ENCODE results near the gene JARID2. TPM values are rescaled to one million over a fixed set of nuclear protein-coding genes. Genes with fewer than 3 reads are reported as not detected.

JARID2 gene
- total and polyA plus RNA-seq, 4 donors: 3.8 to 14.8 (median 12.0) TPM

DNA sequence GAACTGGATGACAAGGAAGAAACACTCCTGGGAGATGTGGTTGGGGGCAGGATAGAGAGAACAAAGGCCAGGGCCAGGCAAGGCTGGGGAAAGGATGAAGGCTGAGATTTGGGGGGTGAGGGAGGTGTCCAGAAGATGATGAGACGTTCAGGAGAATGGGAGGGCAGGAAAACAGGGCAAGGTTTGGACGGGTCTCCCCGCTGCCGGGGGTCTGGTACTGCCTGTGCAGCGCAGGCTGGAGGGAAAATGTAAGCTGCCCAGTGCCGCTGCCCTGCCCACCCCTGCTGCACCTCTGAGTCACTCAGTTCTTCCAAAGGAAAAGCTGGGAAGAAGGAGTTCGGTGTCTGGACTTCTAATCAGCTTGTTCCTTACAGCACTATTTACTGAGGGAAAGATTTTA is 286.1 kb downstream of the JARID2 start:
- H3K9ac ChIP-seq (ENCODE audit: insufficient read depth in 1 of 2, low read length in 2 of 2): no peak overlapping the region
- 95 to 97% methylated on average over 7 of the region's 7 CpGs for WGBS, 2 donors
- H3K27me3 ChIP-seq (ENCODE audit: control insufficient read depth in 3 of 3, insufficient read depth in 3 of 3, low read length in 2 of 3): no peaks in the 10 kb centered on the region

DNA sequence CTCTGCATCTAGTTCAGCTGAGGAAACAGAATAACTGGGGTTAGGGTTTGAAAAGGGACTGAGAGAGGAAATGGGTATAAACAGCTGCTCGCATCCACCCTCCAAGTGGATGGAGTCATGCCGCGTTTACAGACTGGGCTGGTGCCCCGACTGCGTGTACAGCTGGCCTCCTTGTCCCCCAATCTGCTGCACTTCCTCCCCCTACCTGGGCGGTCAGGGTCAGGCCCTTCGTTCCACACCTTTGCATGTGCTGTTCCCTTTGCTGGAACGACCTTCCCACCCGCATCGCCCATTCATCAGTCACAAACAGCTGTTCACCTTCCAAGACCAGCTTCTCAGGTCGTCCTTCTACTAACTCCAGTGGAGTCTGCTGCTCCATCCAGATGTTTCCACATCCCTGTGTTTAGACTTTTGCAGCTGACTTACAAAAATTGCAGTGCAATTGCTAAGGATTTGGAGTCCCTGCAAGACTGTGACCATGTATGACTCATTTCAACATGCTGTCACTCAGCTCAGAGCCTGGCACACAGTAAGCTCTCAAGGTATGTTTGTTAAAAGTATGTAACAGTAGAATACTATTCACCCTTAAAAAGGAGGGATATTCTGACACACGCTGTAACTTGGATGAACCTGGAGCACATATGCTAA is 287.6 kb downstream of the JARID2 start:
- Histone ChIP-seq H3K9ac (ENCODE audit: insufficient read depth in 1 of 2, low read length in 2 of 2) (no peak overlapping the region), H3K27ac (ENCODE audit: low read depth in 1 of 2, low read length in 1 of 2) (no peak overlapping the region), H3K4me1 (ENCODE audit: control insufficient read depth in 5 of 5, insufficient read depth in 5 of 5, low read length in 5 of 5) (peaks cover 0 to 6% (median 0%) of the 10 kb centered on the region in 5 donors), H3K36me3 (ENCODE audit: control insufficient read depth in 4 of 4, insufficient read depth in 4 of 4, low read length in 4 of 4) (peaks cover 0 to 10% (median 1%) of the 10 kb centered on the region in 4 donors), H3K9me3 (ENCODE audit: control insufficient read depth in 4 of 4, insufficient read depth in 3 of 4, low read length in 3 of 4) (no peaks in the 10 kb centered on the region), H3K27me3 (ENCODE audit: control insufficient read depth in 3 of 3, insufficient read depth in 3 of 3, low read length in 2 of 3) (no peaks in the 10 kb centered on the region), H3K4me3 (no peak overlapping the region)
- TF ChIP-seq, protein P1, sequence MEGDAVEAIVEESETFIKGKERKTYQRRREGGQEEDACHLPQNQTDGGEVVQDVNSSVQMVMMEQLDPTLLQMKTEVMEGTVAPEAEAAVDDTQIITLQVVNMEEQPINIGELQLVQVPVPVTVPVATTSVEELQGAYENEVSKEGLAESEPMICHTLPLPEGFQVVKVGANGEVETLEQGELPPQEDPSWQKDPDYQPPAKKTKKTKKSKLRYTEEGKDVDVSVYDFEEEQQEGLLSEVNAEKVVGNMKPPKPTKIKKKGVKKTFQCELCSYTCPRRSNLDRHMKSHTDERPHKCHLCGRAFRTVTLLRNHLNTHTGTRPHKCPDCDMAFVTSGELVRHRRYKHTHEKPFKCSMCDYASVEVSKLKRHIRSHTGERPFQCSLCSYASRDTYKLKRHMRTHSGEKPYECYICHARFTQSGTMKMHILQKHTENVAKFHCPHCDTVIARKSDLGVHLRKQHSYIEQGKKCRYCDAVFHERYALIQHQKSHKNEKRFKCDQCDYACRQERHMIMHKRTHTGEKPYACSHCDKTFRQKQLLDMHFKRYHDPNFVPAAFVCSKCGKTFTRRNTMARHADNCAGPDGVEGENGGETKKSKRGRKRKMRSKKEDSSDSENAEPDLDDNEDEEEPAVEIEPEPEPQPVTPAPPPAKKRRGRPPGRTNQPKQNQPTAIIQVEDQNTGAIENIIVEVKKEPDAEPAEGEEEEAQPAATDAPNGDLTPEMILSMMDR (IDR thresholded peaks at IDR 0.05; ENCODE audit: control extremely low read depth, extremely low read depth): no peak
- 80 to 91% methylated on average over 12 of the region's 12 CpGs for WGBS, 2 donors
- DNase-seq: no peak
- no peak for ATAC-seq (ENCODE audit: insufficient read depth, low FRiP score)

More for the DNA sequence above, 286.1 kb downstream of the JARID2 start:
- Histone ChIP-seq H3K4me1 (ENCODE audit: control insufficient read depth in 5 of 5, insufficient read depth in 5 of 5, low read length in 5 of 5) (peaks cover 0 to 4% (median 0%) of the 10 kb centered on the region in 5 donors), H3K4me3 (no peak overlapping the region), H3K9me3 (ENCODE audit: control insufficient read depth in 4 of 4, insufficient read depth in 3 of 4, low read length in 3 of 4) (peaks cover 0 to 5% (median 0%) of the 10 kb centered on the region in 4 donors), H3K36me3 (ENCODE audit: control insufficient read depth in 4 of 4, insufficient read depth in 4 of 4, low read length in 4 of 4) (peaks cover 0 to 10% (median 1%) of the 10 kb centered on the region in 4 donors), H3K27ac (ENCODE audit: low read depth in 1 of 2, low read length in 1 of 2) (no peak overlapping the region)
- TF ChIP-seq, protein P1 (IDR thresholded peaks at IDR 0.05; ENCODE audit: control extremely low read depth, extremely low read depth): no peak
- DNase-seq (no peak), ATAC-seq (ENCODE audit: insufficient read depth, low FRiP score) (no peak)

DNA sequence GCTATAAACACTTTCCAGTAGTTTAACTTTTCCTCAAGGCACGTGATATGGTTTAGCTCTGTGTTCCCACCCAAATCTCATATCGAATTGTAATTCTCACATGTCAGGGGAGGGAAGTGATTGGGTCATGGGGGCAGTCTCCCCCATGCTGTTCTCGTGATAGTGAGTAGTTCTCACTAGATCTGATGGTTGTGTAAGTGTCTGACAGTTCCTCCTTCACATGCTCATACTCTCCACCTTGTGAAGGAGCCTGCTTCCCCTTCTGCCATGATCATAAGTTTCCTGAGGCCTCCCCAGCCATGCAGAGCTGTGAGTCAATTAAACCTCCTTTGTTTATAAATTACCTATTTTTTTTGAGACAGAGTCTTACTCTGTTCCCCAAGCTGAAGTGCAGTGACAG is 289.1 kb downstream of the JARID2 start:
- H3K36me3 ChIP-seq (ENCODE audit: control insufficient read depth in 4 of 4, insufficient read depth in 4 of 4, low read length in 4 of 4): peaks cover 0 to 10% (median 1%) of the 10 kb centered on the region in 4 donors
- H3K4me1 ChIP-seq (ENCODE audit: control insufficient read depth in 5 of 5, insufficient read depth in 5 of 5, low read length in 5 of 5): peaks cover 0 to 14% (median 0%) of the 10 kb centered on the region in 5 donors
- DNase-seq: no peak
- TF ChIP-seq, protein P1 (IDR thresholded peaks at IDR 0.05; ENCODE audit: control extremely low read depth, extremely low read depth): no peak
- no peak overlapping the region for H3K9ac ChIP-seq (ENCODE audit: insufficient read depth in 1 of 2, low read length in 2 of 2)
- ATAC-seq (ENCODE audit: insufficient read depth, low FRiP score): no peak
- 40 to 71% methylated on average over 3 of the region's 3 CpGs for WGBS, 2 donors
- no peaks in the 10 kb centered on the region for H3K27me3 ChIP-seq (ENCODE audit: control insufficient read depth in 3 of 3, insufficient read depth in 3 of 3, low read length in 2 of 3)
- no peak overlapping the region for H3K4me3 ChIP-seq
- no peak overlapping the region for H3K27ac ChIP-seq (ENCODE audit: low read depth in 1 of 2, low read length in 1 of 2)
- no peaks in the 10 kb centered on the region for H3K9me3 ChIP-seq (ENCODE audit: control insufficient read depth in 4 of 4, insufficient read depth in 3 of 4, low read length in 3 of 4)
